Measurements from ENCODE around the gene OVAAL. TPM values are rescaled to one million over a fixed set of nuclear protein-coding genes. Genes with fewer than 3 reads are reported as not detected.
"Not testable (repeated sequence)": the region's sequence is repeated elsewhere in the genome, so short reads cannot be mapped to it uniquely, and the experiment has no call there.

OVAAL gene
- total RNA-seq, 2 donors from 2014 or later = not detected

DNA sequence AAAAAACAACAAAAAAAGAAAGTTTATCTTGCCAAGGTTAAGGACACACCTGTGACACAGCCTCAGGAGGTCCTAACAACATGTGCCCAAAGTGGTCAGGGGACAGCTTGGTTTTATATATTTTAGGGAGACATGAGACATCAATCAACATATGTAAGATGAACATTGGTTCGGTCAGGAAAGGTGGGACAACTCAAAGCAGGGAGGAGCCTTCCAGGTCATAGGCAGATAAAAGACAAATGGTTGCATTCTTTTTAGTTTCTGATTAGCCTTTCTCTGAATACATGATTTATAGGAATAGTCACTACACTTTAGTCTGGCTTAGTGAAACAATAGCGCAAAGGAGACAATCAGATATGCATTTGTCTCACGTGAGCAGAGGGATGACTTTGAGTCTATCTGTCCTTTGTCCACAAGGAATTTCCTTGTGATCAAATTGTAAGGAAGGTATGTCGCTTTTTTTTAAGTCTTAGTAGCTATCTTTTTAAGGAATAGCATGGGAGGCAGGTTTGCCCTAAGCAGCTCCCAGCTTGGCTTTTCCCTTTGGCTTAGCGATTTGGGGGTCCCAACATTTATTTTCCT lies 23.3 kb upstream of the OVAAL start:
- intact Hi-C loops (cut with DNase I) = loop anchor here (10.0 kb wide), 2 partner anchors 89 to 99 kb away; partner anchors contain the start of gene XPR1 (in 1 of the 2)
- no peak for DNase-seq (ENCODE audit: low spot score)

DNA sequence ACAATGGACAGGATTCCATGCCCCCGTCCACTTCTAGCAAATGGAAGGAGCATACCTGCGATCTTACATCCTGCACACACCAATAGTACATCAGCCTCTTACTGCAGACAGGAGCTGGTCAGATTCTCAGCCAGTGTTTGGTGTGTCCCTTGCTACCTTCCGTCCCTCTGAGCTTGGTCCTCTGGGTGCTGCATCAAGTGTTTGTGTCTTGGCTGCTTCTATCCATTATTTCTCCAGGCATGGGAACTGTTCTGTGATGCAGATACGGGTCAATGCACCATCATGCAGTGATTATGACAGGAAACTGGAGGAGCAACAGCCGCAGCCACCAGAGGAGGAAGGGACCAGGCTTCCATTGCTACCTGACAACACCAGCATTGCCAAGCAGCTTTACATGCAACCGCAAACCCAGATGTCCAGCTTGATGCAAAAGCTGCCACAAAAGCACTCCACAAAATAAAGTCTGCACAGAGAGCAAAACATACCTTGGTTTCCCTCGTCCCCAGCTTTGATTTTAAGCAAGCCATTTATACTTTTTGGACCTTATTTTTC lies 21.9 kb upstream of the OVAAL start:
- intact Hi-C loops (cut with DNase I) = loop anchor here (10.0 kb wide), 2 partner anchors 88 to 98 kb away; partner anchors contain the start of gene XPR1 (in 1 of the 2)
- DNase-seq (ENCODE audit: low spot score) = no peak

DNA sequence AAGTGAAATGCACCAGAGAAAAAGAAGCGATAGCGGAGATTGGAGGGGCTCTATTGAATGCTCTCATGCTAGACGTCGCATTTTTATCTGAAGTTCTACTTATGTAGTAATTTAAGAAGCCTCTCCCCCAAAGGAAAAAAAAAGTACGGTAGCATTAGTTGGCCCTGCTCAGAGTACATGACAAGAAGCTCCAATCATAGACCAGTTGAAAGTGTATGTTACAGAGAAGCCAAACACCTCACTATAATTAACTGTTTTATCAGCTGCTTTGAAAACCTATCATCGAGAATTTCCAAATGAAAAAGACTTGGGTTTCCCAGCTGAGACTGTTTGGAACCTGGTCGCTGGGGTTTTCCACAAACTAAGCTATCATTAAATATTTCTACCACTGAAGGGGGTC lies 19.6 kb upstream of the OVAAL start:
- no peak for DNase-seq (ENCODE audit: low spot score)
- intact Hi-C loops (cut with DNase I) = loop anchor here (10.0 kb wide), 2 partner anchors 86 to 96 kb away; partner anchors contain the start of gene XPR1 (in 1 of the 2)

DNA sequence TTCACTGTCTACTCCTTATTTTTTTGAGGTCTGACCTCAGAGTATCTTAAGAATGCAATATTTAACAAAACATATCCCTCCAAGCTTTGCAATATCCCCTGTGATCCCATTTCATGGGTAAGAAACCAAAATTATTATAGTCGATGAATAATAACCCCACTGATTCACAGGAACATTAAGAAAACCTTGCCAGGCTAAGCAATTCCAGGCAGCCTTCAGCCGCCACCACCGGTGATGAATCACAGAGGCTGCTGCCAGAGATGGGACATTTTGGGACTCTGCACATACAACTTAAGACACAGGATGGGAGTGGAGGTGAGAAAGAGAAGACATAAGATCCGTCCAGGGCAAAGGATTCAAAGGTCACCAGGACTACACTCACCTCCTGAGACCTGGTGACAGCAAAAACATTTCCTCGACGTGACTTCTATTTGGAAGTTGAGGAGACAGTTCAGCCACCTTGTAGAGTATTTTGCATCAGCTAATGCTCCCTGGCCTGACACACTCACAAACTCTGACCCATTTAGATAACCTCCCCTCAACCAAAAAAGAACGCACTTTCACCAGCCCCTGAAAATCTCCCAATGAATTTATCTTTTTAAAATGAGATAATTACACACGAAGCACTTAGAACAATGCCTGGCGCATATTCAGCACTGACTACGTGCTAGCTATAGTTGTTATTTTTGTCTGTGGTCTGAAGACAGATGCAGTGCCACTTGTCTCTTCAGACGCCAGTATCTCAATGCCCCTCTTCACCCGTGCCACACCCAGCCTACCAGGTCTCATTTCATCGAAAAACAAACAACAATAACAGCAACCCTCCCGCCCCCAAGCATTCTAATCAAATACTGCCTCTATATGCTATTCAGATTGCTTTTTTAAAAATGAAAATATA lies 17.8 kb upstream of the OVAAL start:
- DNase-seq (ENCODE audit: low spot score) = no peak
- intact Hi-C loops (cut with DNase I) = no loop called here

DNA sequence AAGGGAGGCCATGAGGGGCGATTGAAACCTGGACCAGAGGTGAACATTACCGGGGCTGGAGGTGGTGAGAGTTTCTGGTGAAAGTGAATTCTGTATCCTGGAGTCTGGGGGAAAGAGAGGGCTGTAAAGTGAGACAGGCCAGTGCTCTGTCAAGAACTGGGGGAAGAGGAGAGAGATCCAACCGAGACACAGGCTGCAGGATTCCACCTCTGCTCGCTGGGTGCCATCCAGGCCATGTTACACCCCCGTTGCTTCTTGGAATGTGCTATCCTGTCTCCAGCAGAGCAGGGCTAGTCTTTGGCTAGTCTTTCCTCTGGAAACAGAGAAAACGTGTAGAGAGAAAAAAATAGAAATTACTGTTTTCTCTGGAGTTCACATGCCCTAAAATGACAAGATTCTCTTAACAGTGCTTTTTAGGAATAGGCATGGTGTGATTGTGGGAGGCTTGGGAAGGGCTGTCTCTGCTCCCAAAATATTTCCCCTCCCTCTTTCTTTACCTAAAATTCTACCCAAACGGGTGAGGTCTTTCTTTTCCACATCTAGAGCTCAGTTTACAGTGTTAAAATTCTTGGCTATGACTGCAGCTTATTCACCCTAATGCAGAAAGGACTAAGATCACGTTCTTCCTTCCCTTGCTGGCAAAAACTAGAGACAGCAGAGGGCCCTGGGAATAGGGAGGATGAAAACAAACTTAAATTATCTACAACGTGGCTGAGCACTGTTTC lies 16.5 kb upstream of the OVAAL start:
- intact Hi-C loops (cut with DNase I) = no loop called here
- no peak for DNase-seq (ENCODE audit: low spot score)

DNA sequence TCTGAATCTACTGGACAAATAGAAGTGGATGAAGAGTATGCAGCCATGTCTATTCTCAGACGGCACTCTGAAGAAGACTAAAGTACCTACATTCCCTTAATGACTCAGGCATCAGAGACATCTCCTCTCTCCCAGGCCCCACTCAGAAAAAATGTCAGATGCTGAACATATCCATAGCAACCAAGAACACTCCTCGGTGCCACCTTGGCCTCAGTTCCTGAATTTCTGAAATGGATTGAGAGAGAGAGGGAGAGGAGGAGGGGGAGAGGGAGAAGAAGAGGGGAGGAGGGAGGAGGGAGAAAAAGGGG lies 16.0 kb upstream of the OVAAL start:
- intact Hi-C loops (cut with DNase I) = no loop called here
- no peak for DNase-seq (ENCODE audit: low spot score)

DNA sequence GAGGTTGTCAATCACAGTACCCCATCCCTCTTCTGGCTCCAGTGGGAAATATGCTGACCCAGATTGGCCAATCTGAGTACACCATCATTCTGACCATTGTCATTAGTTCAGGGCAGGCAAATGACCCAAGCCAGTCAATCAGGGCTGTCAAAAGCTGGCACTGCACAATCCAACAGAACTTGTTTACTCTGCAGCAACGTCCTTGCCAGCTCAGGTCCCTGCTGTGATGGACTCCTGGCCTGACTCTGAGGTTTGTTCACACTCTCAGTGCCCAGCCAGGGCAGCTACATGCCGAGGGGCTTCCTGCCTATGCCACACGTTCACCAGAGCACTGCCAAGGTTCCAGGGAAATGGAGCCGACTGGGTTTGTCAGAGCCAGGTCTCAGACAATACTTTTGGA lies 14.7 kb upstream of the OVAAL start:
- DNase-seq (ENCODE audit: low spot score) = no peak
- intact Hi-C loops (cut with DNase I) = no loop called here

DNA sequence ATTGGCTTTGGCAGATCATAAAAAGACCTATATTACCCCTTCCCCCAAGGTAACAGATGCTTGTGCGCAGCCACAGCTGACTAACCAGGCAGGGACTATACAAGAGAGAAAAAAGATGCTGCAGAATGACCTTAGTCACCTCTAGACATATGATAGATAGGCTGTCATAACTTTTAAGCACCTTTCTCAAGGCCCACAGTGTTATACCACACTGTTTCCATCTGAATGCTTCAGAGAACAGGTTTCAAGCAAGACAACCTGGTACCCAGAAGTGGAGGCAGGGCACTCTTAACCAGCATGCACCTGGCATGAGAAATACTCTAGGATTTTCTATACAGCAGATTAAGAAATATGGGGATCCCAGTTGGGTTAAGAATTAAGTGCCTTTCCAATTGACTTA lies 12.8 kb upstream of the OVAAL start:
- intact Hi-C loops (cut with DNase I) = no loop called here
- DNase-seq (ENCODE audit: low spot score) = no peak

DNA sequence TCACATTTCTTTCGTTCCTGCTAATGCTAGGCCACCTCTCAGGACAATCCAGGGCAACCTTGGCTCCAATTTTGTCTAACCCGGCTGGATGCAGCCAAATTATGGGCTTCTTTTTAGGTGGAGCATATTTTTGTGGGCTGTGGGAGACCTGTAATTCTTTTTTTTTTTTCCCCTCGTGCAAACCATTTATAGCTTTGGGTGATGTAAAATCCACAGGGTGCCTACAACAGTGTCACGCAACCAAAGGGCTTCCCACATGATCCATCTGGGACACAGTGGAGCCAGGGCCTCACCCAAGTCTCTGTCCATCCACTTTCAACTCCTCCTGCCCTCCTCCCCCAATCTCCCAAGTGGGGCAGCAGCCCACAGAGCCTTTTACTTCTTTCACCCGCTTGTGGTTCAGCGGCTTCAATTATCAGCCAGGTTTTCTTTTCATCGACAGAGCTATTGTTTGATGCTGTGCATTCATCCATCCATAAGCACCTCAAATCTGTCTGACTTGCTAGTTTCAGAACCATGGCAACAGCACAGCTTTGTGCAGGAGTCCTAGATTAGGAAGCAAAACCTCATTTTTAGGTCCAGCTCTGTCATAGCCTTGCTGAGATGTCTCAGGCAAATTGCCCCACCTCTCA lies 10.0 kb upstream of the OVAAL start:
- intact Hi-C loops (cut with DNase I) = no loop called here
- DNase-seq (ENCODE audit: low spot score) = no peak

DNA sequence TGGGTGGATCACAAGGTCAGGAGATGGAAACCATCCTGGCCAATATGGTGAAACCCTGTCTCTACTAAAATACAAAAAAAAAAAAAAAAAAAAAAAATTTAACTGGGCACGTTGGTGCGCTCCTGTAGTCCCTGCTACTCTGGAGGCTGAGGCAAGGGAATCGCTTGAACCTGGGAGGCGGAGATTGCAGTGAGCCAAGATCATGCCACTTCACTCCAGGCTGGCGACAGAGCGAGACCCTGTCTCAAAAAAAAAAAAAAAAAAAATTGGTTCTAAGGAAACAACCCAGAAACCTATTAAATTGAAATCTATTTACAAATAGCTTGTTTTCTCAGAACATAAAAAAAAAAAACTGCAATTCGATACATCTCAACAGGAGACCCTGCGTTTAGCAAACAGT lies 9.0 kb upstream of the OVAAL start:
- intact Hi-C loops (cut with DNase I) = loop anchor here in 1 of 2 donors (10.0 kb wide), 1 partner anchor 55 kb away; no protein-coding TSS in a partner anchor
- DNase-seq (ENCODE audit: low spot score) = not testable (repeated sequence)

DNA sequence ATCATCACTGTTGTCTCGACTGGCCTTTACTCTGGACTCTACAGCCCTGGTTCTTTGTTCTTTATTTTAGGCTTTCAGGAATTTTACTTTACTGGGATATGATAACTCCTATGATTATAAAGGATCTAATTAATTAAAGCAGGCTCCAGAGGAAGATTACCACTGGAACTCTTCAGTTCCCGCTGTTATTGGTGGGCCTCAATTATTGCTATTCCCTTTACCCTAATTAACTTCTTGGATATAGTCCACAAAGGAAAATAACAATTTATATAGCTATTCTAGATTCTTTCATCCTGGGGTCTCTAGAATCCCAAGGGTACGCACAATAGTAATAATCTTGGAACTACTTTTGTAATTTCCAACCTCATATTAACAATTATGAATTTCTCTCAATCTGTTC lies 8.5 kb upstream of the OVAAL start:
- no peak for DNase-seq (ENCODE audit: low spot score)
- intact Hi-C loops (cut with DNase I) = loop anchor here in 1 of 2 donors (10.0 kb wide), 1 partner anchor 55 kb away; no protein-coding TSS in a partner anchor

DNA sequence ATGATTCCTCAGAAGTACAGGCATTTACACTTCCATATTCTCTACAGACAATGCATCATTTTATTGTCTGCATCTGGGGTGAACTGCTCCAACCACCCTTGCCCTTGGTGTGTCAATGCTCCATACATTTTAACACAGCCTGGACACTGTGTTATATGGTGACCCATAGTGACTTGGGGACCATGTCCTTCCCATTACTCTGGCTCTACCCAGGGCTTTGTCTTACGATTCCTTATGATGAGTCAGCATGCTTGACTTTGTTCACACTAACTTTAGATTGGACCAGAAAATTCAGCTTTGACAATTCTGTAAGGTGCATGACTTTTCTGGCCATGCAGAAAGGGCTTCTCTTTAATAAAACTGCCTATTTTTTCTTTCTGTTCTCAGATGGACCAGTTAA lies 6.8 kb upstream of the OVAAL start:
- intact Hi-C loops (cut with DNase I) = loop anchor here in 1 of 2 donors (10.0 kb wide), 1 partner anchor 53 kb away; no protein-coding TSS in a partner anchor
- no peak for DNase-seq (ENCODE audit: low spot score)

DNA sequence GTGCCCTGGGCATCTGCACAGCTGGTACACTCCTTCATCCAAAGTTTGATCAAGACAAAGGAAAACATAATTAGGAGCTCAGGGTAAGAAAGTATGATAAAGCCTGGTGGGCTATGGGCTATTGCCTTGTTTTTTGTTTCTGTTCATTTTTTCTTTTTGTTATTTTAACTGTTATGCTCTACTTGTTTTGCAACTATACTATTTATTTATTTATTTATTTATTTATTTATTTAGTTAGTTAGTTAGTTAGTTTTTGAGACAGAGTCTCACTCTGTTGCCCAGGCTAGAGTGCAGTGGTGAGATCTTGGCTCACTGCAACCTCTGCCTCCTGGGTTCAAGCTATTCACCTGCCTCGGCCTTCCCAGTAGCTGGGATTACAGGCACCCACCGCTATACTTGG lies 5.7 kb upstream of the OVAAL start:
- intact Hi-C loops (cut with DNase I) = loop anchor here in 1 of 2 donors (10.0 kb wide), 1 partner anchor 52 kb away; no protein-coding TSS in a partner anchor

DNA sequence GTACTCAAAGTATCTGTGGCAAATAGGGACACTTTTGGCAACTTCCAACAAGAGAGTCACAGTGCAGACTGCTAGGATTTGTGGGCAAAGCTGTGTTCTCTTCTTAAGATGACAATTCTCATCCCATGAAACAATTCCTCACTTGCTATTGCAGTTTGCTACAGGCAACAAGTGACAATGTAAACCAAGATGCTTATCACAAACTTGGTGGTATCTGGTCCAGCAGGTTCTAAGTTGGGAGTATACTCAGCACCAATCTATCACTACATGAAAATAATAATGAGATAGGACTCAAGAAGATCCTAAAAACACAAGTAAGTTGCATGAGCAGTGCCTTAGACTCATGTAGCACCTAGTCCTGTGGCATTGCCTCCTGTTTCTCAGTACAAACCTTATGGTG lies 3.4 kb upstream of the OVAAL start:
- no peak for DNase-seq (ENCODE audit: low spot score)

More for the DNA sequence above, 5.7 kb upstream of the OVAAL start:
- not testable (repeated sequence) for DNase-seq (ENCODE audit: low spot score)

DNA sequence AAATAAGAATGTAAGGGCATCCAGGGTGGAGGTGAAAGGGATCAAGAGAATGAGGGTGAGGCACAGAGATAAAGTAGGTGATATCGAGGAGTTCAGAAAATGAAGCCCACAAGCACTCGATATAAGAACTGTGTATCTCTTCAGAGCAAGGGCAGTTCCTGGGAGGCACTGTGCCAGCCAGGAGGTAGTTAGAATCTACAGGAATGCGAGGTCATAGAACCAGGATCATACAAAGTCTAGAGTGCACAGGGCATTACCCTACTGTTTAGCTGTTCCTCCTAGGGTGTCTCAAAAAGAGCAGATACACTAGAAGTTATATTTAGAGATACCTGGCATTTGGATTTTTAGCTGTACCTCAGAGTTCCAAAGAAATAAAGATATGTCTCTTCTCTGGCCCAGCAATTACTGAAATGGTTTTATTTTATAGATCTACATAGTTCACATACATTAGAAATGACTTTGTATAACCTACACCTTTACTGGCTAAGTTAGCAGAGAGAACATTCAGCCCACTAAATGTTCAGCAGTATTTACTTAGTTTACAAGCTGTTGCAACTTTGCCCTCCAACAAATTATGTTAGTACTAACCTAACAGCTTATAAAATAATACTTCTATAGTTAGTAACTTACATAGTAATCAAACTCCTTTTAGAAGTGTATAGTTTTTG lies 1.6 kb downstream of the OVAAL start:
- DNase-seq (ENCODE audit: low spot score) = no peak
- intact Hi-C loops (cut with DNase I) = no loop called here

More for the DNA sequence above, 3.4 kb upstream of the OVAAL start:
- intact Hi-C loops (cut with DNase I) = loop anchor here in 1 of 2 donors (10.0 kb wide), 1 partner anchor 49 kb away; no protein-coding TSS in a partner anchor

DNA sequence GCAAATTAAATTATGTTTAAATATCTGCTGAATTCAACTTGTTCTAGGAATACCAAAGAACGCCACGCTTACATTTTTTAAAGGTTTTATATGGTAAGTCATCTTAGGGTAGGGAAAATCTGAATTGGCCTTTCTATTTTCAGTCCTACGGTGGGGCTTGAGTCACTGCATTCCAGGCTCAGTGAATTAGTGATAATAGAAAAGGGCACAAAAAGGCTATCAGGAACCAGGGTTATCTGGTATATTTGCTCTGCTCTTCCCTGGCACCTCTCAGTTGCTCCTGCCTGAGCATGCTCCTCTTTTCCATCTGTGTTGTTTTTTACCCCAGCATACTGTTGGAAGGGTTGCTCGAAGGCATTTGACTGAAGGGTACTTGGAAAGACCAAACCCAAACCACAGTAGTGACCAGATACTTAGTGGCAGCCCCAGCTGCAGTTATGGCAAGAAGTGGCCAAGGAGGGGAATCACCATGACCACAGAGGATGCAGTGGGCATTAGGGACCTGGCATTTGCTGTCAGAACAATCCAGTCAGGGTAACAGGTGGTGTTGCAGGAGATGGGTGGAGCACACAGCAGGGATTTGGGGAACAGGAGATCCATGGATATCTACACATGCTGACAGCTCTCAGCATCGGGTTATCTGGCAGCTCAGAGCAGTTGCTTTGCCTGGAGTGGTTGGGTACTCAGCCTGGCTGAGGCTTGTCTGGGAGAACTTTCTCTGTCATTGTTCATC lies 2.3 kb downstream of the OVAAL start:
- intact Hi-C loops (cut with DNase I) = no loop called here
- no peak for DNase-seq (ENCODE audit: low spot score)

DNA sequence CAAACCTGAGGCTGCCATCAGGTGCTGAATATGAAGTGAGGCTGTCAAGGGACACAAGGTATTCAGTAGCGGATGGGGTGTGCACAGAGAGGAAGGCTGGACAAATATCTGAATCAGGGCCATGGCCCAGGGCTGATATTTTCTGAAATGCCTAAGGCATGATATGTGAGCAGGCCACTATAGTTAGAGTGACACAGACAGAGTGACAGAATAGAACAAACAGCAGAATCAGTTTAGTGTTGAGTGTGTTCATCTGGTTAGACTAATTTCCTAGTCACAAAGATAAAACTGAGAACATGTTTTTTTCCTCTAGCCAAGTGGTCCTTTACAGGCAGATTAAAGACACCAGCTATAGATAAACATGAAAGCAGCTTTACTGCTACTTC lies 3.9 kb downstream of the OVAAL start:
- intact Hi-C loops (cut with DNase I) = no loop called here
- no peak for DNase-seq (ENCODE audit: low spot score)
